Upper lobe of left lung (tissue), 4 donors: ENCODE measurements around the gene FOXP1.

Source experiments
- EP300 ChIP-seq, 4 donors: sonication (generic); formaldehyde crosslinking; IDR thresholded peaks; one replicate each; pipeline ENCODE4 v1.5.1; 2017; ENCODE audit warnings: antibody characterized with exemption in 4 of 4, control low read depth in 2 of 4
- POLR2A ChIP-seq, 4 donors: fragments of 450-650 bp; IDR thresholded peaks; one replicate each; pipeline ENCODE4 v1.5.1; 2016 to 2017; ENCODE audit warnings: antibody characterized with exemption in 4 of 4, mild to moderate bottlenecking in 2 of 4
- POLR2AphosphoS5 ChIP-seq, 2 donors: sonication (generic); formaldehyde crosslinking; IDR thresholded peaks; one replicate each; pipeline ENCODE4 v1.5.1; 2017; ENCODE audit warnings: antibody characterized with exemption in 2 of 2
- TF ChIP-seq, protein P1 (sequence below), 6 experiments: fragments of 450-650 bp in 4 of 6; fragments of 200-600 bp in 2 of 6; sonication (generic) in 2 of 6; IDR thresholded peaks; one replicate each; pipeline ENCODE4 v1.5.1; 2016 to 2019; ENCODE audit warnings: antibody characterized with exemption in 6 of 6

DNA sequence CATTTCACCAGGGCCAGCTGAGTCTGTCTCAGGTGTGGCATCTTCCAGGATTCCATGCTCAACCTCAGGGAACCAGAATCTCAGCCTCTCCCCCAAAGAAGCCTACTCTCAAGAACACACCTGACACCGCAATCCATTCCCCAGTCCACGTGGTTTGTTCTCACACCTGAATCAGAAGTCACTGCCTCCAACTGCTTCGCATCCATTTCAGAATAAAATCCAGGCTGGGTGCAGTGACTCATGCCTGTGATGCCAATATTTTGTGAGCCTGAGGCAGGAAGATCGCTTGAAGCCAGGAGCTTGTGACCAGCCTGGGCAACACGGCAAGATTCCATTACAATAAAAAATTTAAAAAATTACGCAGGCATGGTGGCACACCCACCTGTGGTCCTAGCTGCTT is 212.2 kb downstream of the FOXP1 start:
- no peak for TF ChIP-seq POLR2A (IDR thresholded peaks at IDR 0.05)
- TF ChIP-seq, protein P1, sequence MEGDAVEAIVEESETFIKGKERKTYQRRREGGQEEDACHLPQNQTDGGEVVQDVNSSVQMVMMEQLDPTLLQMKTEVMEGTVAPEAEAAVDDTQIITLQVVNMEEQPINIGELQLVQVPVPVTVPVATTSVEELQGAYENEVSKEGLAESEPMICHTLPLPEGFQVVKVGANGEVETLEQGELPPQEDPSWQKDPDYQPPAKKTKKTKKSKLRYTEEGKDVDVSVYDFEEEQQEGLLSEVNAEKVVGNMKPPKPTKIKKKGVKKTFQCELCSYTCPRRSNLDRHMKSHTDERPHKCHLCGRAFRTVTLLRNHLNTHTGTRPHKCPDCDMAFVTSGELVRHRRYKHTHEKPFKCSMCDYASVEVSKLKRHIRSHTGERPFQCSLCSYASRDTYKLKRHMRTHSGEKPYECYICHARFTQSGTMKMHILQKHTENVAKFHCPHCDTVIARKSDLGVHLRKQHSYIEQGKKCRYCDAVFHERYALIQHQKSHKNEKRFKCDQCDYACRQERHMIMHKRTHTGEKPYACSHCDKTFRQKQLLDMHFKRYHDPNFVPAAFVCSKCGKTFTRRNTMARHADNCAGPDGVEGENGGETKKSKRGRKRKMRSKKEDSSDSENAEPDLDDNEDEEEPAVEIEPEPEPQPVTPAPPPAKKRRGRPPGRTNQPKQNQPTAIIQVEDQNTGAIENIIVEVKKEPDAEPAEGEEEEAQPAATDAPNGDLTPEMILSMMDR (IDR thresholded peaks at IDR 0.05): no peak
- no peak for TF ChIP-seq EP300 (IDR thresholded peaks at IDR 0.05)
- no peak for TF ChIP-seq POLR2AphosphoS5 (IDR thresholded peaks at IDR 0.05)
